ENCODE data around the gene BACE2.

DNA sequence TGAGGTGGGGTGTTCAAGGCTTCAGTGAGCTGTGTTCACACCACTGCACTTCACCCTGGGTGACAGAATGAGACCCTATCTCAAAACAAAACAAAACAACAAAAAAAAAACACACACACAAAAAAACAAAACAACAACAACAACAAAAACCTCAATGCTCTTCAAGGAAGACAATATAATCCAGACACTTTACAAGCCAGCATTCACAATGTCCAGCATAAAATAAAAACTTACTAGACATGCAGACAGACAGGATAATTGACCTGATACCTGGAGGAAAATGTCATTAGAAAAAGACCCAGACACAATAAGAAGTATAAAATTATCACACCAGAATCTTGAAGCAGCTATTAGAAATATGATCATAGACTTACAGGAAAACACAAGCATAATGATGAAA lies 39.0 kb upstream of the BACE2 start:
- TF ChIP-seq, protein P1, sequence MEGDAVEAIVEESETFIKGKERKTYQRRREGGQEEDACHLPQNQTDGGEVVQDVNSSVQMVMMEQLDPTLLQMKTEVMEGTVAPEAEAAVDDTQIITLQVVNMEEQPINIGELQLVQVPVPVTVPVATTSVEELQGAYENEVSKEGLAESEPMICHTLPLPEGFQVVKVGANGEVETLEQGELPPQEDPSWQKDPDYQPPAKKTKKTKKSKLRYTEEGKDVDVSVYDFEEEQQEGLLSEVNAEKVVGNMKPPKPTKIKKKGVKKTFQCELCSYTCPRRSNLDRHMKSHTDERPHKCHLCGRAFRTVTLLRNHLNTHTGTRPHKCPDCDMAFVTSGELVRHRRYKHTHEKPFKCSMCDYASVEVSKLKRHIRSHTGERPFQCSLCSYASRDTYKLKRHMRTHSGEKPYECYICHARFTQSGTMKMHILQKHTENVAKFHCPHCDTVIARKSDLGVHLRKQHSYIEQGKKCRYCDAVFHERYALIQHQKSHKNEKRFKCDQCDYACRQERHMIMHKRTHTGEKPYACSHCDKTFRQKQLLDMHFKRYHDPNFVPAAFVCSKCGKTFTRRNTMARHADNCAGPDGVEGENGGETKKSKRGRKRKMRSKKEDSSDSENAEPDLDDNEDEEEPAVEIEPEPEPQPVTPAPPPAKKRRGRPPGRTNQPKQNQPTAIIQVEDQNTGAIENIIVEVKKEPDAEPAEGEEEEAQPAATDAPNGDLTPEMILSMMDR (conservative IDR thresholded peaks at IDR 0.05) = no peak
- no peak for TF ChIP-seq EZH2 (IDR thresholded peaks at IDR 0.05; ENCODE audit: low read depth)
